Measurements from ENCODE around the gene FTO. TPM values are rescaled to one million over a fixed set of nuclear protein-coding genes. Genes with fewer than 3 reads are reported as not detected.

Gene FTO
- total and polyA plus RNA-seq, 12 donors, result 17.8 to 310 (median 156) TPM

GRCh38 chr16:54174750-54175149 is 470.8 kb downstream of the FTO start:
- H3K4me3 ChIP-seq, result no peak overlapping the region
- intact Hi-C loops (cut with DNase I), result no loop called here
- DNase-seq, result no peak
- no peaks in the 10 kb centered on the region for H3K36me3 ChIP-seq (replicated peaks in 1 of 2)
- H3K9me3 ChIP-seq (replicated peaks in 1 of 3), result no peaks in the 10 kb centered on the region
- no peak for TF ChIP-seq POLR2A (IDR thresholded peaks at IDR 0.05)
- H3K27me3 ChIP-seq, result no peaks in the 10 kb centered on the region
- H3K4me1 ChIP-seq (replicated peaks in 1 of 2), result no peaks in the 10 kb centered on the region
- no peak overlapping the region for H3K27ac ChIP-seq

- Histone ChIP-seq H3K4me1 (replicated peaks in 1 of 2) (no peaks in the 10 kb centered on the region), H3K9me3 (replicated peaks in 1 of 3) (no peaks in the 10 kb centered on the region), H3K36me3 (replicated peaks in 1 of 2) (no peaks in the 10 kb centered on the region), H3K27ac (no peak overlapping the region), H3K27me3 (no peaks in the 10 kb centered on the region), H3K4me3 (no peak overlapping the region)
- no peak for DNase-seq
- TF ChIP-seq POLR2A (IDR thresholded peaks at IDR 0.05), result no peak
- TF ChIP-seq, protein P1, sequence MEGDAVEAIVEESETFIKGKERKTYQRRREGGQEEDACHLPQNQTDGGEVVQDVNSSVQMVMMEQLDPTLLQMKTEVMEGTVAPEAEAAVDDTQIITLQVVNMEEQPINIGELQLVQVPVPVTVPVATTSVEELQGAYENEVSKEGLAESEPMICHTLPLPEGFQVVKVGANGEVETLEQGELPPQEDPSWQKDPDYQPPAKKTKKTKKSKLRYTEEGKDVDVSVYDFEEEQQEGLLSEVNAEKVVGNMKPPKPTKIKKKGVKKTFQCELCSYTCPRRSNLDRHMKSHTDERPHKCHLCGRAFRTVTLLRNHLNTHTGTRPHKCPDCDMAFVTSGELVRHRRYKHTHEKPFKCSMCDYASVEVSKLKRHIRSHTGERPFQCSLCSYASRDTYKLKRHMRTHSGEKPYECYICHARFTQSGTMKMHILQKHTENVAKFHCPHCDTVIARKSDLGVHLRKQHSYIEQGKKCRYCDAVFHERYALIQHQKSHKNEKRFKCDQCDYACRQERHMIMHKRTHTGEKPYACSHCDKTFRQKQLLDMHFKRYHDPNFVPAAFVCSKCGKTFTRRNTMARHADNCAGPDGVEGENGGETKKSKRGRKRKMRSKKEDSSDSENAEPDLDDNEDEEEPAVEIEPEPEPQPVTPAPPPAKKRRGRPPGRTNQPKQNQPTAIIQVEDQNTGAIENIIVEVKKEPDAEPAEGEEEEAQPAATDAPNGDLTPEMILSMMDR (IDR thresholded peaks at IDR 0.05), result no peak
- WGBS, 4 donors, result 77 to 85% (median 81%) methylated on average over 9 of the region's 9 CpGs
- intact Hi-C loops (cut with DNase I), result no loop called here
These were observed 471.2 kb downstream of the FTO start for GRCh38 chr16:54175169-54175551.

- H3K4me1 ChIP-seq (replicated peaks in 1 of 2), result no peaks in the 10 kb centered on the region
- no peak overlapping the region for H3K4me3 ChIP-seq
- intact Hi-C loops (cut with DNase I), result no loop called here
- 76 to 80% (median 79%) methylated on average over 19 of the region's 19 CpGs for WGBS, 4 donors
- no peak for DNase-seq
- H3K27me3 ChIP-seq, result no peaks in the 10 kb centered on the region
- H3K36me3 ChIP-seq (replicated peaks in 1 of 2), result no peaks in the 10 kb centered on the region
- no peak for TF ChIP-seq POLR2A (IDR thresholded peaks at IDR 0.05)
- TF ChIP-seq, protein P1 (IDR thresholded peaks at IDR 0.05), result no peak
- no peaks in the 10 kb centered on the region for H3K9me3 ChIP-seq (replicated peaks in 1 of 3)
- H3K27ac ChIP-seq, result no peak overlapping the region
These were observed 471.8 kb downstream of the FTO start for GRCh38 chr16:54175552-54176375.

DNA sequence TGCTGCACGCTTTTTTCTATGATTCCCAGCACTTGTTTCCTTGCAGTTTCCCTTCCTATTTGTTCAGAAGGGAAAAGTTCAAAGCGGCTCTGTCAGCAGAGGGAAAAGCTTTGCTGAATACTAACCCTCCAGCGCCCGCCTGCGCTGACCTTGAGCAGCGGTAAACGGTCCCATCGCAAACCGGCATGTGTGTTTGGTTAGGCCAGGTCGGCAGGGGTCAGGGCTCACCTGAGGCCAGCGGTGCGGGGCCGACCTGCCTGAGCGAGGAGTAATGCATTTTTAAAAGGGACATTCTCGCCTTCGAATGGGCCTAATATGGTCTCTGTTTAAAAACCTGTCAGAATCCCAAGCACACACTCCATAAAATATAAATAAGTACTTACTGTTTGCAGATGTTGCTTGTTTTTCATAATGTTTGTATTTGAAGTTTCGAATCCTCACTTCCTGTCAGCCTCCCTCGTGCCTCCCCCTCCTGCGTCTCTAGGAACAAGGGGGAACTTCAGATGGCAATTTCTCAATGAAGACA is 472.5 kb downstream of the FTO start:
- Histone ChIP-seq H3K4me3 (no peak overlapping the region), H3K27me3 (no peaks in the 10 kb centered on the region), H3K36me3 (replicated peaks in 1 of 2) (no peaks in the 10 kb centered on the region), H3K9me3 (replicated peaks in 1 of 3) (no peaks in the 10 kb centered on the region), H3K27ac (no peak overlapping the region), H3K4me1 (replicated peaks in 1 of 2) (no peaks in the 10 kb centered on the region)
- WGBS, 4 donors, result 44 to 50% (median 46%) methylated on average over 19 of the region's 19 CpGs
- DNase-seq, result no peak
- no peak for TF ChIP-seq POLR2A (IDR thresholded peaks at IDR 0.05)
- TF ChIP-seq, protein P1 (IDR thresholded peaks at IDR 0.05), result no peak
- intact Hi-C loops (cut with DNase I), result no loop called here

Measured in adrenal gland (tissue), 12 donors.